WERI-Rb-1 (cell line): ENCODE data around the gene ARNT2.

Source experiments
- DNase-seq: peaks from one replicate; pipeline ENCODE4 v3.0.0-alpha.2; 2020
- H3K27ac ChIP-seq: fragments of 250-450 bp; sonication (Bioruptor Pico); 2 replicates; pipeline ENCODE4 v1.5.1; 2020; ENCODE audit warnings: mild to moderate bottlenecking, moderate library complexity
- H3K27me3 ChIP-seq: fragments of 250-450 bp; sonication (Bioruptor Pico); 2 replicates; pipeline ENCODE4 v1.5.1; 2021; ENCODE audit warnings: mild to moderate bottlenecking, low read depth, moderate library complexity; ENCODE audit not compliant: insufficient read depth, severe bottlenecking
- H3K36me3 ChIP-seq: fragments of 250-450 bp; sonication (Bioruptor Pico); 2 replicates; pipeline ENCODE4 v1.5.1; 2020; ENCODE audit warnings: mild to moderate bottlenecking, moderate library complexity
- H3K4me3 ChIP-seq: 2 replicates; pipeline ENCODE4 v1.5.1; 2011; ENCODE audit warnings: low read depth, mild to moderate bottlenecking, control low read depth, low read length
- H3K9me3 ChIP-seq: fragments of 250-450 bp; sonication (Bioruptor Pico); 2 replicates; pipeline ENCODE4 v1.5.1; 2021; ENCODE audit warnings: mild to moderate bottlenecking, moderate library complexity; ENCODE audit not compliant: severe bottlenecking
- TF ChIP-seq, protein P1 (sequence below): IDR thresholded peaks from 2 replicates; pipeline ENCODE4 v1.5.1; 2011; ENCODE audit warnings: low read depth, mild to moderate bottlenecking, control low read depth, inconsistent platforms, low read length

ARNT2 gene

DNA sequence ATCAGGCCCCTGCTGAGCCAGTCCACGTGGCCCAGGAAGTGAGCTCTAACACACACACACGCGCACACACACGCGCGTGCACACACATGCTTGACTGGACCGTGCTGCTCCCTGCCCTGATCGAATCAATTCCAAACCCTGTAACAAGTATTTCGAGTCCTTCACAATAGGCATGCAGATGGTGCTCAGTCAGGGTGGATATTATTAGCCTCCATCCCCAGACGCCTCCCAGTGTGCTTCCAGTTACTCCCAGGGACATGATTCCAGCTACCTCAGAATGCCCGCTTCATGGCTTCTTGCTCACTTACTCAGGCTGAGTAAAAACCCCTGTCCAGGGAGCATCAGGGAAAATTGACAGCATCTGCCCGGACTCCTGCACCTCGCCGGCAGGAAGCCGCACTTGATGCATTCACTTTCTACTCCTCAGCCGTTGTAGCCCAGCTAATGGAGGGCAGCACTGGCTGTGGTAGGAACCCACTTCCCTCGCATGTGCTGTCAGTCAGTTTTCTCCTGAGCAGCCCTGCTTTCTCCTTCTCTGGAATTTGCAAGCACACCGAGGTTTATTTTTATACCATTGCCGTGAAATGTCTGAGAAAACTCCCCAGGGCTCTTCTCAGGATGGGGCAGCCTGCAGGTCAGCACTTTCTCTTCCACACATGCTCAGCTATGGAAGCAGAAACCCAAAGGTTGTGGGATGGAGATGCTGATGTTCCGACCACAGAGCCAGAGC, 164.9 kb downstream of the ARNT2 start:
- no peak overlapping the region for H3K27ac ChIP-seq
- H3K4me3 ChIP-seq = no peak overlapping the region
- H3K9me3 ChIP-seq = no peaks in the 10 kb centered on the region
- no peaks in the 10 kb centered on the region; the same call in 1 of the 2 replicates for H3K36me3 ChIP-seq
- no peaks in the 10 kb centered on the region for H3K27me3 ChIP-seq
- TF ChIP-seq, protein P1, sequence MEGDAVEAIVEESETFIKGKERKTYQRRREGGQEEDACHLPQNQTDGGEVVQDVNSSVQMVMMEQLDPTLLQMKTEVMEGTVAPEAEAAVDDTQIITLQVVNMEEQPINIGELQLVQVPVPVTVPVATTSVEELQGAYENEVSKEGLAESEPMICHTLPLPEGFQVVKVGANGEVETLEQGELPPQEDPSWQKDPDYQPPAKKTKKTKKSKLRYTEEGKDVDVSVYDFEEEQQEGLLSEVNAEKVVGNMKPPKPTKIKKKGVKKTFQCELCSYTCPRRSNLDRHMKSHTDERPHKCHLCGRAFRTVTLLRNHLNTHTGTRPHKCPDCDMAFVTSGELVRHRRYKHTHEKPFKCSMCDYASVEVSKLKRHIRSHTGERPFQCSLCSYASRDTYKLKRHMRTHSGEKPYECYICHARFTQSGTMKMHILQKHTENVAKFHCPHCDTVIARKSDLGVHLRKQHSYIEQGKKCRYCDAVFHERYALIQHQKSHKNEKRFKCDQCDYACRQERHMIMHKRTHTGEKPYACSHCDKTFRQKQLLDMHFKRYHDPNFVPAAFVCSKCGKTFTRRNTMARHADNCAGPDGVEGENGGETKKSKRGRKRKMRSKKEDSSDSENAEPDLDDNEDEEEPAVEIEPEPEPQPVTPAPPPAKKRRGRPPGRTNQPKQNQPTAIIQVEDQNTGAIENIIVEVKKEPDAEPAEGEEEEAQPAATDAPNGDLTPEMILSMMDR = no peak
- DNase-seq = no peak

DNA sequence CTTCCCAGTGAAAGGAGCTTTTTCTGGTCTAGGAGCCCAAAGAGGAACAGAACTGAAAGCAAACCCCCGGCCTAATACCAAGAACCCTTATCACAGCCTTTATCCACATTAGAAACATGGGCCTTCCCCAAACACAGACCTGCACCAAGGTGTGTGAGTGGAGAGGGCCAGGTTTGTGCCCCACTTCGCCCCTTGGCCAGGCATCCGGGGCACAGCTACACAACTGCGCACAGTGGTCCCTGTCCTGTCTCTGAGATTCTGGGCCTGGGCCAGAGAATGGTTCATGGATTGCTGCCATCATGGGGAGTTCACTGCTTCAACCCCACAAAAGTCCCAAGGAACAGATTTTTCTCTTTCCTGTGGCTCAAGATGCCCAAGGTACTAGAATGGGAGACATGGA, 165.5 kb downstream of the ARNT2 start:
- H3K9me3 ChIP-seq = no peaks in the 10 kb centered on the region
- no peak for DNase-seq
- H3K27me3 ChIP-seq = no peaks in the 10 kb centered on the region
- TF ChIP-seq, protein P1 = no peak
- no peak overlapping the region for H3K27ac ChIP-seq
- H3K4me3 ChIP-seq = no peak overlapping the region
- no peaks in the 10 kb centered on the region; the same call in 1 of the 2 replicates for H3K36me3 ChIP-seq

DNA sequence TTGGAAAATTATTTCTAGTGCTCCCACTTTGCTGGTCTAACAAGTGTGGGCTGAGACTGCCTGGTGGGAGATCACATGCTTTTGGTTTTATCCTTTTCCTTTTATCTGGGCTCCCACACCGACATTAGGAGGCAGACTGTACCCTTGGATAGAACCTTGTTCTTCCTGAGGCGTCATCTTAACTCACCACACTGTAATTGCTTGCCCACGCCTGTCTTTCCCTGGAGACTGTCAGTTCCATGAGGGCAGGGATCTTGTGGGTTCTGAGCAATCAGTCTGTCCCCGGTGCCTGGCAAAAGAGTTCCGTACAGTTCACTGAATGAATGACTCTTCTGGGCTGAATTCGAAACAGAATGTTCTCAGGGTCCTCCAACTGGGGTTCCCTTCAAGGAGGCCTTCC, 166.4 kb downstream of the ARNT2 start:
- H3K4me3 ChIP-seq = no peak overlapping the region
- H3K36me3 ChIP-seq = no peaks in the 10 kb centered on the region; the same call in 1 of the 2 replicates
- DNase-seq = no peak
- TF ChIP-seq, protein P1 = no peak
- no peak overlapping the region for H3K27ac ChIP-seq
- no peaks in the 10 kb centered on the region for H3K27me3 ChIP-seq
- no peaks in the 10 kb centered on the region for H3K9me3 ChIP-seq

DNA sequence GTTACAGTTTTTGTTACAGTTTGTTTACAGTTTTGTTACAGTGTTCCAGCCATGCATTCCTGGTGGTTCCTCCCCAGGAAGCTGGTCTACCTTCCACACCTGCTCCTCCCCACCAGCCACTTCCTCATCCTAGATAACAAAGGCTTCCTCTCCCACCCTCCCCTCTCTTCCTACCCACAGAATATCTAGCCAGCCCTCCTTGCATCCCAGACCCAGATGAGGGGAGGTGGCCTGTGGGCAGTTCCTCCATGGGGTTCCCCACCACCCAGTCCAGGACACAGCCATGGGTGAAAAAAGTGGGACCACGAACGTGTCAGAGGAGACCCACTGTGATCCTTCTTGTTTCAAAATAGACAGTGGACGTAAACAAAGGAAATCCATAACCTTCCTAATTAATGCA, 168.2 kb downstream of the ARNT2 start:
- no peak overlapping the region for H3K4me3 ChIP-seq
- no peak overlapping the region for H3K27ac ChIP-seq
- DNase-seq = no peak
- no peaks in the 10 kb centered on the region for H3K9me3 ChIP-seq
- TF ChIP-seq, protein P1 = no peak
- H3K36me3 ChIP-seq = no peaks in the 10 kb centered on the region; the same call in 1 of the 2 replicates
- no peaks in the 10 kb centered on the region for H3K27me3 ChIP-seq

DNA sequence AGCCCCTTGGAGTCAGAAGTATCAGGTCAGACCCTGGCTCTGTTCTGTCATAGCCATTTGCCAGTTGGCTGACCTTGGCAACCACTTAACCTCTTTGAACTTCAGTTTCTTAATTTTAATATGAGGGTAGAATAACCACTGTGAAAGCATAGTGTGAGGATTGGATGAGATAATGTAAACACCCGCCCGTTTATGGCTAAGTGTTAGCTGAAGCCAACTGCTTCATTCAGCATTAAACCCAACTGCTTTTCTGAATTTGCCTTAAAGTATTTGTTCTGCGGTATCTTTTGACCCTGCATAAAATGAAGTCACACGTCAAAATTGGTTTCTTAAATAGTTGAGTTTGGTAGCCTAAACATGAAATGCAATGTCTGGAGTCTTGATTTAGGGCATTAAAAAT, 169.4 kb downstream of the ARNT2 start:
- DNase-seq = no peak
- Histone ChIP-seq H3K27me3 (no peaks in the 10 kb centered on the region), H3K4me3 (no peak overlapping the region), H3K27ac (no peak overlapping the region), H3K36me3 (no peaks in the 10 kb centered on the region; the same call in 1 of the 2 replicates), H3K9me3 (no peaks in the 10 kb centered on the region)
- TF ChIP-seq, protein P1 = no peak

DNA sequence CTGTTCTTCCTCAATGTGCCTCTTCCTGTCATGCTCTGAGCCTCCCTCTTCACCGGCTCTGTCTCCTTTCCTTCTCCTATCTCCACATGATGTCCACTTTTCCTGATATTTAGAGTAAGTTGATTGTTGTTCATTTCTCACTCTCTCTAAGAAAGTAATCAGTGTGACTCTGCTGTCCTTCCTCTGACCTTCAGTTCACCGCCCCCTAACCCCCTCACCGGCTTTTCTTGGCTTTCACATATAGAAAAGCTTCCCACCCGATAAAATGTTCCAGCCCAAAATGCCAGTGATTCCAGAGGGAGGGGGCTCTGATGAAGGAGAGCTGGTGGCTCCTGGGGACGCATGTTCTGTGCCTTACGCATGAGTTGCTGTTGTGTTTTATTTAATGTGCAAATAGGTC, 170.4 kb downstream of the ARNT2 start:
- DNase-seq = no peak
- Histone ChIP-seq H3K27ac (no peak overlapping the region), H3K27me3 (no peaks in the 10 kb centered on the region), H3K9me3 (no peaks in the 10 kb centered on the region), H3K4me3 (no peak overlapping the region), H3K36me3 (no peaks in the 10 kb centered on the region; the same call in 1 of the 2 replicates)
- TF ChIP-seq, protein P1 = no peak
